Lung (tissue), 12 donors: ENCODE data around the gene PPP2R2C. TPM values are rescaled to one million over a fixed set of nuclear protein-coding genes. Genes with fewer than 3 reads are reported as not detected.

Source experiments
- ATAC-seq: fragments of 200-7000 bp; cut with Tn5 transposase; one replicate; pipeline ENCODE4 v1.9.1; 2020; ENCODE audit warnings: moderate number of reproducible peaks; ENCODE audit not compliant: insufficient read depth, low FRiP score
- DNase-seq, 3 donors: peaks; one replicate each; pipeline ENCODE4 v3.0.0-alpha.2; 2013 to 2017
- H3K27ac ChIP-seq, 2 donors: one replicate each; pipeline ENCODE4 v1.5.1; 2013; ENCODE audit warnings: mild to moderate bottlenecking in 2 of 2, moderate library complexity in 2 of 2, control low read depth in 1 of 2, inconsistent platforms in 1 of 2, low read depth in 1 of 2, low read length in 1 of 2
- H3K27me3 ChIP-seq, 3 donors: one replicate each; pipeline ENCODE4 v1.5.1; 2013; ENCODE audit warnings: low read length in 2 of 3; ENCODE audit not compliant: control insufficient read depth in 3 of 3, insufficient read depth in 3 of 3
- H3K36me3 ChIP-seq, 4 donors: one replicate each; pipeline ENCODE4 v1.5.1; 2013; ENCODE audit warnings: low read length in 4 of 4, mild to moderate bottlenecking in 1 of 4, moderate library complexity in 1 of 4; ENCODE audit not compliant: control insufficient read depth in 4 of 4, insufficient read depth in 4 of 4
- H3K4me1 ChIP-seq, 5 donors: one replicate each; pipeline ENCODE4 v1.5.1; 2013; ENCODE audit warnings: low read length in 5 of 5, mild to moderate bottlenecking in 2 of 5, moderate library complexity in 1 of 5; ENCODE audit not compliant: control insufficient read depth in 5 of 5, insufficient read depth in 5 of 5
- H3K4me3 ChIP-seq: one replicate; pipeline ENCODE4 v1.5.1; 2013; ENCODE audit warnings: mild to moderate bottlenecking, control low read depth, moderate library complexity
- H3K9ac ChIP-seq, 2 donors: one replicate each; pipeline ENCODE4 v1.5.1; 2013; ENCODE audit warnings: low read length in 2 of 2, control low read depth in 1 of 2; ENCODE audit not compliant: insufficient read depth in 1 of 2
- H3K9me3 ChIP-seq, 4 donors: one replicate each; pipeline ENCODE4 v1.5.1; 2013; ENCODE audit warnings: low read length in 3 of 4, mild to moderate bottlenecking in 1 of 4, moderate library complexity in 1 of 4; ENCODE audit not compliant: control insufficient read depth in 4 of 4, insufficient read depth in 3 of 4
- WGBS, 2 donors: extraction: QIAGEN DNeasy Blood & Tissue Kit; methylation state at CpG; one replicate each; pipeline ENCODE4 v1.1.7; 2013; 5-methylcytosine and 5-hydroxymethylcytosine counted together
- polyA plus RNA-seq, 2 donors: library from polyadenylated mRNA; stranded (reverse); fragments of 200-250 nt; gene quantifications; one replicate each; pipeline ENCODE4 v1.2.1, GENCODE V29; 2013
- total RNA-seq, 2 donors: library from RNA; depleted of rRNA in 1 of 2; stranded (reverse); fragments of >200 nt in 1 of 2; gene quantifications; one replicate each; pipeline ENCODE4 v1.2.1, GENCODE V29; 2014 to 2021
- TF ChIP-seq, protein P1 (sequence below): IDR thresholded peaks from 2 replicates; pipeline ENCODE4 v1.5.1; 2012; ENCODE audit warnings: mild to moderate bottlenecking; ENCODE audit errors: control extremely low read depth, extremely low read depth
- donor health status: control.
- donor health status: control.
- donor health status: Bipolar disorder and iron deficiency.
- donor health status: healthy.
- donor health status: DM: yes; HTN: yes; CAD: no.

PPP2R2C gene
- total and polyA plus RNA-seq, 4 donors = 0.03 to 0.57 (median 0.04) TPM

GRCh38 chr4:6405397-6405706, 67.1 kb downstream of the PPP2R2C start:
- Histone ChIP-seq H3K4me3 (no peak overlapping the region), H3K27ac (no peak overlapping the region), H3K9me3 (peaks cover 0 to 5% (median 0%) of the 10 kb centered on the region in 4 donors), H3K36me3 (no peaks in the 10 kb centered on the region), H3K4me1 (no peaks in the 10 kb centered on the region), H3K27me3 (peaks cover 5 to 42% (median 17%) of the 10 kb centered on the region in 3 donors), H3K9ac (no peak overlapping the region)
- DNase-seq (no peak), ATAC-seq (no peak)
- WGBS, 2 donors = 9 to 18% methylated on average over 2 of the region's 2 CpGs
- TF ChIP-seq, protein P1, sequence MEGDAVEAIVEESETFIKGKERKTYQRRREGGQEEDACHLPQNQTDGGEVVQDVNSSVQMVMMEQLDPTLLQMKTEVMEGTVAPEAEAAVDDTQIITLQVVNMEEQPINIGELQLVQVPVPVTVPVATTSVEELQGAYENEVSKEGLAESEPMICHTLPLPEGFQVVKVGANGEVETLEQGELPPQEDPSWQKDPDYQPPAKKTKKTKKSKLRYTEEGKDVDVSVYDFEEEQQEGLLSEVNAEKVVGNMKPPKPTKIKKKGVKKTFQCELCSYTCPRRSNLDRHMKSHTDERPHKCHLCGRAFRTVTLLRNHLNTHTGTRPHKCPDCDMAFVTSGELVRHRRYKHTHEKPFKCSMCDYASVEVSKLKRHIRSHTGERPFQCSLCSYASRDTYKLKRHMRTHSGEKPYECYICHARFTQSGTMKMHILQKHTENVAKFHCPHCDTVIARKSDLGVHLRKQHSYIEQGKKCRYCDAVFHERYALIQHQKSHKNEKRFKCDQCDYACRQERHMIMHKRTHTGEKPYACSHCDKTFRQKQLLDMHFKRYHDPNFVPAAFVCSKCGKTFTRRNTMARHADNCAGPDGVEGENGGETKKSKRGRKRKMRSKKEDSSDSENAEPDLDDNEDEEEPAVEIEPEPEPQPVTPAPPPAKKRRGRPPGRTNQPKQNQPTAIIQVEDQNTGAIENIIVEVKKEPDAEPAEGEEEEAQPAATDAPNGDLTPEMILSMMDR = no peak

DNA sequence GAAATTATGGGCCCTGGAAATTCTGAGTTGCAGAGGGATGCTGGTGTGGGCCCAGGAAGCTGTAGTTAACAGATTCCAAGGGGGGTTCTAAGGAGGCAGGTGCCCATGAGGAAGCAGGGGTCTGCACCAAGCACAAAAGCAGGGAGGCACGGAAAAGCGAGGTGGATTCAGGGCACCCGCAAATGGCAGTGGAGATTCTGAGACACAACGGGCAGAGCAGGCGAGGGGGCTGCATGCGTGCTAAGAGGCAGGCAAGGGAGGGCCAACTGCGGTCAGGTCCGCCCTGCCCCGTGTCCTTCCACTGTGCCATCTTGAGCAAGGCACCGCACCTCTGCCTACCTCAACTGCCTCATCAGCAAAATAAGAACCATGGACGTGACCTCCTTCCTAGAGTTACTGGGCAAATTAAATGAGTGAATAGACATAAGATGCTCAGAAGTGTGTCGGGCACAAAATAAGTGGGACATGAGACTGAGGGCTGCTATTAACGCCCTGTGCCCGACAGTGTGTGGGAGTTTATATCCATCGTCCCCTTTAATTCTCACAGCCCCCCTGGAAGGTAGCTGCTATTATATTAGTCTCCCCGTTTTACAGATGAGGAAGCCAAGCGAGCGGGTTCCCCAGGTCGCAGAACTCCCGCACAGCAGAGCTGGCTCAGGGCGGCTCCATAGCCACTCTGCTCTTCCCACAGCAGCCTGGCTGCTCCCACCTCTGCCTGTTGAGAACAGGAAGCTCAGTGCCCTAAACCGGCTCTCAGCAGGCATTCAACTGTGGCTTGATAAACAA, 67.6 kb downstream of the PPP2R2C start:
- H3K9ac ChIP-seq = no peak overlapping the region
- H3K9me3 ChIP-seq = peaks cover 0 to 5% (median 0%) of the 10 kb centered on the region in 4 donors
- H3K36me3 ChIP-seq = no peaks in the 10 kb centered on the region
- ATAC-seq (no peak), DNase-seq (no peak)
- H3K27me3 ChIP-seq = peaks cover 5 to 42% (median 18%) of the 10 kb centered on the region in 3 donors
- H3K4me1 ChIP-seq = no peaks in the 10 kb centered on the region
- no peak overlapping the region for H3K27ac ChIP-seq
- H3K4me3 ChIP-seq = no peak overlapping the region
- TF ChIP-seq, protein P1 = no peak
- 63 to 69% methylated on average over 22 of the region's 22 CpGs for WGBS, 2 donors

DNA sequence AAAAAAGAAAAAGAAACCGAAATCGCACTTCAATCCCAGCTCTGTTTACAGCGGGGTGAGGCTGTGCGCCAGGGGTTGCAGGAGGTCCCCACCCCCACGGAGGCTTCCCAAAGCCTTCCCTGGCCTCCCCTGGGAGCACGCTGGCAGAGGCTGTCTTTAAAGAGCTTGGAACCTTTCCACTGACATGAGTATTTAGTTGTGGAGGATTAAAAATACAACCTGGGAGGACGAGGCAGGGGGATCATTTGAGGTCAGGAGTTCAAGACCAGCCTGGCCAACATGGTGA, 69.1 kb downstream of the PPP2R2C start:
- TF ChIP-seq, protein P1 = no peak
- WGBS, 2 donors = 5 to 18% methylated on average over 7 of the region's 7 CpGs
- H3K27me3 ChIP-seq = peaks cover 5 to 55% (median 20%) of the 10 kb centered on the region in 3 donors

More for the DNA sequence above, 69.1 kb downstream of the PPP2R2C start:
- H3K9me3 ChIP-seq = peaks cover 0 to 5% (median 0%) of the 10 kb centered on the region in 4 donors
- H3K4me1 ChIP-seq = no peaks in the 10 kb centered on the region
- ATAC-seq = no peak
- no peak for DNase-seq
- H3K36me3 ChIP-seq = no peaks in the 10 kb centered on the region
- H3K27ac ChIP-seq = no peak overlapping the region
- H3K9ac ChIP-seq = no peak overlapping the region
- no peak overlapping the region for H3K4me3 ChIP-seq
